H1 (cell line): Measurements from ENCODE around the gene GATA5. TPM values are rescaled to one million over a fixed set of nuclear protein-coding genes. Genes with fewer than 3 reads are reported as not detected.

ENCODE experiments used
- CTCF ChIA-PET: fragments of 300-600 bp; sonication (Branson Sonifier 250); formaldehyde crosslinking; loops from one replicate; lab custom pipeline; 2021; ENCODE audit not compliant: partially characterized antibody; lab: Charles Lee
- POLR2A ChIA-PET: fragments of 300-600 bp; sonication (Branson Sonifier 250); formaldehyde crosslinking; loops from one replicate; lab custom pipeline; 2021; ENCODE audit warnings: inconsistent platforms; ENCODE audit not compliant: partially characterized antibody; lab: Charles Lee
- DNase-seq, 2 experiments: peaks; one replicate each; pipeline versions ENCODE4 v3.0.0 to v3.0.0-alpha.2; 2010 to 2022; ENCODE audit warnings: low spot score in 2 of 2, low read depth in 1 of 2, mixed read lengths in 1 of 2
- FAIRE-seq: peaks from 2 replicates; lab custom pipeline; 2011; peaks lifted over from hg19 to GRCh38; lab: Jason Lieb, UNC
- H2AFZ ChIP-seq: 2 replicates; pipeline ENCODE4 v1.8.1; 2012; ENCODE audit warnings: low read length, inconsistent platforms
- H2AK5ac ChIP-seq: 2 replicates; pipeline ENCODE4 v1.6.1; 2013; ENCODE audit warnings: low read depth, low read length
- H2BK120ac ChIP-seq: replicated peaks from 2 replicates; pipeline ENCODE3; 2013; ENCODE audit warnings: low read depth, low read length, inconsistent platforms
- H2BK12ac ChIP-seq: 2 replicates; pipeline ENCODE4 v1.6.1; 2013; ENCODE audit warnings: low read depth, low read length
- H2BK15ac ChIP-seq: 2 replicates; pipeline ENCODE4 v1.6.1; 2013; ENCODE audit warnings: low read length
- H2BK20ac ChIP-seq: 2 replicates; pipeline ENCODE4 v1.6.1; 2013; ENCODE audit warnings: low read length
- H2BK5ac ChIP-seq: 2 replicates; pipeline ENCODE4 v1.6.1; 2013; ENCODE audit warnings: low read depth, low read length
- H3K14ac ChIP-seq: 2 replicates; pipeline ENCODE4 v1.6.1; 2013; ENCODE audit warnings: inconsistent platforms; ENCODE audit not compliant: insufficient read length
- H3K18ac ChIP-seq: 2 replicates; pipeline ENCODE4 v1.6.1; 2013; ENCODE audit warnings: low read length; ENCODE audit errors: extremely low read depth
- H3K23ac ChIP-seq: 2 replicates; pipeline ENCODE4 v1.6.1; 2013; ENCODE audit warnings: inconsistent platforms; ENCODE audit not compliant: insufficient read length
- H3K23me2 ChIP-seq: 2 replicates; pipeline ENCODE4 v1.6.1; 2013; ENCODE audit warnings: low read depth, low read length
- H3K27ac ChIP-seq: 2 replicates; pipeline ENCODE4 v1.6.1; 2011; ENCODE audit warnings: low read depth, low read length, inconsistent platforms
- H3K27me3 ChIP-seq, 4 experiments: replicated peaks in 1 of 4; 1 replicate in 1 of 4; 2 replicates in 3 of 4; pipeline versions ENCODE4 v1.6.1 to v1.8.1; 2011 to 2013; ENCODE audit warnings: low read length in 3 of 4, mild to moderate bottlenecking in 3 of 4, inconsistent platforms in 2 of 4, mixed read lengths in 2 of 4, moderate library complexity in 1 of 4; ENCODE audit not compliant: control insufficient read depth in 3 of 4, insufficient read depth in 3 of 4; ENCODE audit errors: extremely low read depth in 1 of 4
- H3K36me3 ChIP-seq, 4 experiments: 2 replicates each; pipeline versions ENCODE4 v1.6.1 to v1.8.1; 2011 to 2013; ENCODE audit warnings: mild to moderate bottlenecking in 4 of 4, low read length in 3 of 4, moderate library complexity in 2 of 4, control low read depth in 1 of 4, inconsistent platforms in 1 of 4; ENCODE audit not compliant: insufficient read depth in 4 of 4, control insufficient read depth in 2 of 4
- H3K4ac ChIP-seq: replicated peaks from 2 replicates; pipeline ENCODE3; 2013; ENCODE audit warnings: low read length, low read depth, mixed read lengths, inconsistent platforms; ENCODE audit not compliant: insufficient read length
- H3K4me1 ChIP-seq, 4 experiments: replicated peaks in 1 of 4; 1 replicate in 1 of 4; 2 replicates in 3 of 4; pipeline versions ENCODE4 v1.6.1 to v1.8.1; 2011 to 2013; ENCODE audit warnings: low read length in 3 of 4, inconsistent platforms in 2 of 4, mixed read lengths in 1 of 4; ENCODE audit not compliant: insufficient read depth in 4 of 4, control insufficient read depth in 3 of 4
- H3K4me2 ChIP-seq, 2 experiments: 2 replicates each; pipeline versions ENCODE4 v1.6.1 to v1.8.1; 2011 to 2013; ENCODE audit warnings: low read depth in 2 of 2, low read length in 2 of 2, control low read depth in 1 of 2, inconsistent platforms in 1 of 2, mild to moderate bottlenecking in 1 of 2; ENCODE audit not compliant: insufficient read depth in 1 of 2
- H3K4me3 ChIP-seq, 4 experiments: fragments of 200-600, 300-600 bp in 1 of 4; sonication (generic), shearing (Covaris generic), sonication (Bioruptor Twin) in 1 of 4; 2 replicates each; pipeline versions ENCODE4 v1.5.1 to v1.8.1; 2011 to 2016; ENCODE audit warnings: low read length in 4 of 4, low read depth in 3 of 4, control low read depth in 2 of 4, inconsistent platforms in 2 of 4, mild to moderate bottlenecking in 2 of 4, mixed read lengths in 1 of 4, moderate library complexity in 1 of 4; ENCODE audit not compliant: insufficient read depth in 2 of 4; ENCODE audit errors: extremely low read depth in 1 of 4
- H3K56ac ChIP-seq: replicated peaks from 2 replicates; pipeline ENCODE3; 2013; ENCODE audit warnings: low read depth, mild to moderate bottlenecking, mixed read lengths, low read length, inconsistent platforms; ENCODE audit not compliant: insufficient read length
- H3K79me1 ChIP-seq: 2 replicates; pipeline ENCODE4 v1.6.1; 2013; ENCODE audit warnings: low read depth, low read length, control low read depth
- H3K79me2 ChIP-seq, 2 experiments: 2 replicates each; pipeline versions ENCODE4 v1.6.1 to v1.8.1; 2012 to 2013; ENCODE audit warnings: low read length in 2 of 2, mild to moderate bottlenecking in 2 of 2, inconsistent platforms in 1 of 2; ENCODE audit not compliant: insufficient read depth in 2 of 2, control insufficient read depth in 1 of 2
- H3K9ac ChIP-seq, 4 experiments: replicated peaks in 1 of 4; 1 replicate in 1 of 4; 2 replicates in 3 of 4; pipeline versions ENCODE4 v1.6.1 to v1.8.1; 2011 to 2013; ENCODE audit warnings: low read depth in 3 of 4, low read length in 3 of 4, control low read depth in 2 of 4, mild to moderate bottlenecking in 2 of 4, moderate library complexity in 2 of 4, inconsistent platforms in 1 of 4; ENCODE audit errors: extremely low read depth in 1 of 4
- H3K9me3 ChIP-seq, 2 experiments: 2 replicates each; pipeline versions ENCODE4 v1.6.1 to v1.8.1; 2012 to 2013; ENCODE audit warnings: mild to moderate bottlenecking in 2 of 2, moderate library complexity in 2 of 2, control low read depth in 1 of 2, inconsistent platforms in 1 of 2, low read depth in 1 of 2, low read length in 1 of 2, mixed read lengths in 1 of 2; ENCODE audit not compliant: insufficient read depth in 2 of 2
- H4K20me1 ChIP-seq, 2 experiments: replicated peaks in 1 of 2; 2 replicates each; pipeline versions ENCODE3 to v1.8.1; 2011 to 2013; ENCODE audit warnings: inconsistent platforms in 2 of 2, low read length in 2 of 2, mild to moderate bottlenecking in 1 of 2; ENCODE audit not compliant: insufficient read depth in 2 of 2, control insufficient read depth in 1 of 2
- H4K5ac ChIP-seq: 2 replicates; pipeline ENCODE4 v1.6.1; 2013; ENCODE audit warnings: low read length, low read depth, mixed read lengths, inconsistent platforms; ENCODE audit not compliant: insufficient read length
- H4K8ac ChIP-seq: 2 replicates; pipeline ENCODE4 v1.8.0; 2013; ENCODE audit warnings: mild to moderate bottlenecking, moderate library complexity, low read length, inconsistent platforms; ENCODE audit not compliant: insufficient read depth; ENCODE audit errors: extremely low read depth
- H4K91ac ChIP-seq: replicated peaks from 2 replicates; pipeline ENCODE3; 2013; ENCODE audit warnings: low read length, mixed read lengths, inconsistent platforms; ENCODE audit not compliant: insufficient read length
- ASH2L ChIP-seq: fragments of 200-600, 300-600 bp; sonication (generic); IDR thresholded peaks from one replicate; pipeline ENCODE4 v1.7.1; 2017; ENCODE audit warnings: low read length
- CBX5 ChIP-seq: fragments of 300-800, 300-1000 bp; sonication (generic); IDR thresholded peaks from 2 replicates; pipeline ENCODE4 v1.7.1; 2016; ENCODE audit warnings: antibody characterized with exemption, low read length, low read depth
- CHD2 ChIP-seq: IDR thresholded peaks from 2 replicates; pipeline ENCODE4 v1.6.1; 2012; ENCODE audit warnings: low read length, improper control_type of control experiment
- E2F6 ChIP-seq: IDR thresholded peaks from 2 replicates; pipeline ENCODE4 v1.6.1; 2012; ENCODE audit warnings: inconsistent platforms
- EP300 ChIP-seq, 2 experiments: IDR thresholded peaks; 1 replicate in 1 of 2; 2 replicates in 1 of 2; pipeline ENCODE4 v1.6.1; 2011 to 2012; ENCODE audit warnings: low read depth in 2 of 2, low read length in 2 of 2, mild to moderate bottlenecking in 2 of 2, borderline replicate concordance in 1 of 2, inconsistent platforms in 1 of 2, moderate library complexity in 1 of 2
- EZH2 ChIP-seq: fragments of 200-600 bp; sonication (generic); IDR thresholded peaks from 2 replicates; pipeline ENCODE4 v1.7.1; 2012; ENCODE audit warnings: low read depth, mild to moderate bottlenecking, moderate library complexity, low read length, inconsistent platforms; ENCODE audit not compliant: severe bottlenecking
- GABPA ChIP-seq: IDR thresholded peaks from 2 replicates; pipeline ENCODE4 v1.6.1; 2011; ENCODE audit warnings: mild to moderate bottlenecking, low read length, moderate library complexity, borderline replicate concordance; ENCODE audit not compliant: insufficient read depth
- JUN ChIP-seq: IDR thresholded peaks from 2 replicates; pipeline ENCODE4 v1.6.1; 2011; ENCODE audit warnings: low read depth, mild to moderate bottlenecking, improper control_type of control experiment, low read length
- MAFK ChIP-seq: IDR thresholded peaks from 2 replicates; pipeline ENCODE4 v1.6.1; 2012; ENCODE audit warnings: low read depth, mild to moderate bottlenecking, improper control_type of control experiment, low read length
- POLR2AphosphoS5 ChIP-seq: IDR thresholded peaks from 2 replicates; pipeline ENCODE4 v1.6.1; 2011; ENCODE audit warnings: low read depth, low read length
- TBP ChIP-seq: IDR thresholded peaks from 2 replicates; pipeline ENCODE4 v1.6.1; 2011; ENCODE audit warnings: low read depth, low read length, improper control_type of control experiment
- WGBS, 2 experiments: shearing (Covaris generic) in 1 of 2; methylation state at CpG; one replicate each; pipeline versions ENCODE4 v1.1.6 to v1.1.7; 2013 to 2015; ENCODE audit warnings: low lambda C conversion rate in 2 of 2, mixed read lengths in 2 of 2, inconsistent platforms in 1 of 2, low coverage in 1 of 2, missing lambda C conversion rate in 1 of 2; ENCODE audit not compliant: insufficient replicate concordance in 2 of 2, insufficient coverage in 1 of 2, insufficient read length in 1 of 2; ENCODE audit errors: extremely low coverage in 1 of 2, missing lambda C conversion rate in 1 of 2; 5-methylcytosine and 5-hydroxymethylcytosine counted together
- polyA plus RNA-seq, 7 experiments: library from polyadenylated mRNA; depleted of rRNA in 3 of 7; stranded (reverse) in 5 of 7; unstranded in 2 of 7; fragments of >200 nt in 5 of 7; fragments of 200-250 nt in 2 of 7; gene quantifications; 1 replicate in 5 of 7; 2 replicates in 1 of 7; 4 replicates in 1 of 7; pipeline versions ENCODE4 v1.2.1 to v1.2.3, GENCODE V29; 2011 to 2013; ENCODE audit warnings: missing spikeins in 2 of 7, mixed read lengths in 2 of 7
- total RNA-seq: library from RNA; stranded (reverse); fragmentation: NEBNext Ultra II Directional; extraction: Animal tissue kit (Norgen Biotek cat#: 25700); gene quantifications from 2 replicates; pipeline ENCODE4 v1.2.1, GENCODE V29; 2021

The GATA5 gene
- total and polyA plus RNA-seq, 2 of the 8 experiments (the other 6 are each of a cell fraction or from before 2014, with no cell fraction given) = 0.08 to 0.11 TPM

DNA sequence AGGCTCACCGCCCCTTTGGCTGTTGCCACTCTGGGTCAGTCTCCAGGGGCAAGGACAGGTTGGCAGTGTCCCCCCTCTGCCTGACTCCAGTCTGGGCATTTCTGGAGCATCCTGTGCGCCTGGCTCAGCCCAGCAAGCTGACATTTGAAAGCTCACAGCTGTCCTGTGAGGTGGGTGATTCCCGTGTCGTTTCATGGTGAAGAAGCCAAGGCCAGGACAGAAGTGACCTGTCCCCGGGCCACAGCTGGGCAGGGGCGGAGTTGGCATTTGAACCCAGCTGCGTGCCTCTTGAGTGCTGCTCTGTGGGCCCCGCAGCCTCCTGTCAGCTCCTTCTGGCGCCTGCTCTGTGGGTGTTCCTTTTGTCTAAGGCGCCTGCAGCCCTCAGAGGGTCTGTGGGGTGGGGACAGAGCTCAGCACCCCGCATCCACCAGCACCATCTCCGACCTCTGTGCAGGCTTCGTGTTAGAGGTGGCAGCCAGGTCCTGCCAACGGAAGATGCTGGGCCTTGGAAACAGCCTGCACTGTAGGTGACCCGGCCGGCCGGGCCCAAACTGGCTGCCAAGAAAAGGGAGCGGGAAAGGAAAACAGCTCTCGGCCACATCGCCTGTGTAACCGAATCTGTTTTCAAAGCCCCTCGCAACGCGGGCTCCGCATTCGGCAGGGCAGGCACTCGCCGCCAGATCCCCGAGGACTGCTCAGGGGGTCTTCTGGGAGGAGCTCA lies 5.8 kb upstream of the GATA5 start:
- peak overlapping the region; percentile 60; the same call in 1 of the 2 replicates for H2BK12ac ChIP-seq
- peaks cover 3 to 15% of the 10 kb centered on the region in 2 experiments for H4K20me1 ChIP-seq
- CTCF ChIA-PET = interaction anchor here (0.7 to 7.0 kb wide), 14 partner anchors 12 to 310 kb away, joined by 3 to 68 read pairs (median 3); no protein-coding TSS in a partner anchor
- WGBS, 2 experiments = 31% methylated on average over 28 of the region's 29 CpGs; no CpG with 5 or more reads in 1 of the 2 experiments
- no peak overlapping the region for H4K5ac ChIP-seq
- H2BK120ac ChIP-seq = no peak overlapping the region
- DNase-seq = peak in 1 of 2 experiments; percentile 68
- H4K8ac ChIP-seq = no peak overlapping the region; the same call in 1 of the 2 replicates
- peaks cover 0 to 38% (median 24%) of the 10 kb centered on the region in 4 experiments; a peak in 6 of 7 replicates for H3K4me1 ChIP-seq
- no peak overlapping the region for H2AK5ac ChIP-seq
- H3K14ac ChIP-seq = no peak overlapping the region
- peak overlapping the region in 1 of 4 experiments; percentile 47; a peak in 2 of 8 replicates for H3K4me3 ChIP-seq
- no peak overlapping the region for H2AFZ ChIP-seq
- no peaks in the 10 kb centered on the region for H3K36me3 ChIP-seq
- H3K27me3 ChIP-seq = peaks cover 41 to 82% (median 80%) of the 10 kb centered on the region in 4 experiments
- POLR2A ChIA-PET = interaction anchor here (1.3 kb wide), 1 partner anchor 11 kb away, joined by 3 read pairs; no protein-coding TSS in a partner anchor
- H3K23me2 ChIP-seq = peaks cover under 1% of the 10 kb centered on the region; the same call in 1 of the 2 replicates
- H2BK5ac ChIP-seq = no peak overlapping the region
- no peak overlapping the region for H3K56ac ChIP-seq
- H4K91ac ChIP-seq = no peak overlapping the region
- H3K4ac ChIP-seq = peak overlapping the region; percentile 72
- H3K79me1 ChIP-seq = 0 out of 2 replicates have a peak, but pooled peaks cover 2% of the 10 kb centered on the region
- no peak overlapping the region for H2BK20ac ChIP-seq
- H3K18ac ChIP-seq = peak overlapping the region; percentile 48; the same call in 1 of the 2 replicates
- no peaks in the 10 kb centered on the region for H3K79me2 ChIP-seq
- FAIRE-seq = no peak
- H3K9me3 ChIP-seq = no peaks in the 10 kb centered on the region
- H3K23ac ChIP-seq = no peak overlapping the region
- H3K4me2 ChIP-seq = peak overlapping the region; percentile 21 to 67; a peak in 3 of 4 replicates
- H3K9ac ChIP-seq = no peak overlapping the region
- H3K27ac ChIP-seq = no peak overlapping the region
- H2BK15ac ChIP-seq = no peak overlapping the region
- peak; percentile 34; the same call in 1 of the 2 replicates for TF ChIP-seq GABPA
- no peak for TF ChIP-seq CHD2
- no peak for TF ChIP-seq EP300 (IDR thresholded peaks at IDR 0.05; ENCODE audit: borderline replicate concordance in 1 of 2, low read depth in 2 of 2, low read length in 2 of 2)
- no peak for TF ChIP-seq POLR2AphosphoS5
- TF ChIP-seq JUN = no peak
- TF ChIP-seq MAFK = no peak
- no peak for TF ChIP-seq TBP
- no peak for TF ChIP-seq CBX5
- TF ChIP-seq E2F6 = peak; percentile 80
- TF ChIP-seq ASH2L = no peak
- TF ChIP-seq EZH2 = peak; percentile 71
